ENCODE results near the gene SMPD3.

Gene SMPD3

GRCh38 chr16:68408967-68409366 lies 39.3 kb downstream of the SMPD3 start:
- DNase-seq (ENCODE audit: low read depth in 2 of 2), result no peak
- no peak for TF ChIP-seq CTCF (IDR thresholded peaks at IDR 0.05; ENCODE audit: low read depth, low read length)
- no peak overlapping the region for H3K4me3 ChIP-seq (replicated peaks in 1 of 2; ENCODE audit: low read depth in 2 of 2, low read length in 2 of 2)

GRCh38 chr16:68408428-68408827 lies 39.9 kb downstream of the SMPD3 start:
- no peak overlapping the region for H3K4me3 ChIP-seq (replicated peaks in 1 of 2; ENCODE audit: low read depth in 2 of 2, low read length in 2 of 2)
- no peak for DNase-seq (ENCODE audit: low read depth in 2 of 2)
- TF ChIP-seq CTCF (IDR thresholded peaks at IDR 0.05; ENCODE audit: low read depth, low read length), result no peak

GRCh38 chr16:68406458-68407152 lies 41.7 kb downstream of the SMPD3 start:
- TF ChIP-seq CTCF (IDR thresholded peaks at IDR 0.05; ENCODE audit: low read depth, low read length), result no peak
- H3K4me3 ChIP-seq (replicated peaks in 1 of 2; ENCODE audit: low read depth in 2 of 2, low read length in 2 of 2), result no peak overlapping the region
- no peak for DNase-seq (ENCODE audit: low read depth in 2 of 2)

- TF ChIP-seq CTCF (IDR thresholded peaks at IDR 0.05; ENCODE audit: low read depth, low read length), result no peak
- H3K4me3 ChIP-seq (replicated peaks in 1 of 2; ENCODE audit: low read depth in 2 of 2, low read length in 2 of 2), result no peak overlapping the region
- no peak for DNase-seq (ENCODE audit: low read depth in 2 of 2)
Measured at GRCh38 chr16:68404736-68405345, 43.5 kb downstream of the SMPD3 start.

GRCh38 chr16:68403704-68404103 lies 44.6 kb downstream of the SMPD3 start:
- TF ChIP-seq CTCF (IDR thresholded peaks at IDR 0.05; ENCODE audit: low read depth, low read length), result no peak
- no peak for DNase-seq (ENCODE audit: low read depth in 2 of 2)
- no peak overlapping the region for H3K4me3 ChIP-seq (replicated peaks in 1 of 2; ENCODE audit: low read depth in 2 of 2, low read length in 2 of 2)

- H3K4me3 ChIP-seq (replicated peaks in 1 of 2; ENCODE audit: low read depth in 2 of 2, low read length in 2 of 2), result no peak overlapping the region
- no peak for TF ChIP-seq CTCF (IDR thresholded peaks at IDR 0.05; ENCODE audit: low read depth, low read length)
- DNase-seq (ENCODE audit: low read depth in 2 of 2), result no peak
Measured at GRCh38 chr16:68403177-68403576, 45.1 kb downstream of the SMPD3 start.

- no peak for TF ChIP-seq CTCF (IDR thresholded peaks at IDR 0.05; ENCODE audit: low read depth, low read length)
- no peak for DNase-seq (ENCODE audit: low read depth in 2 of 2)
Measured at GRCh38 chr16:68402748-68403040, 45.6 kb downstream of the SMPD3 start.

More at GRCh38 chr16:68402748-68403040, 45.6 kb downstream of the SMPD3 start:
- no peak overlapping the region for H3K4me3 ChIP-seq (replicated peaks in 1 of 2; ENCODE audit: low read depth in 2 of 2, low read length in 2 of 2)
